ENCODE data around the gene NOL6. TPM values are rescaled to one million over a fixed set of nuclear protein-coding genes. Genes with fewer than 3 reads are reported as not detected.
A peak's percentile ranks its signal among the peaks of the same experiment; 100 is the strongest.

NOL6 gene
- total RNA-seq, 1 experiment from 2014 or later, result 27.0 TPM

DNA sequence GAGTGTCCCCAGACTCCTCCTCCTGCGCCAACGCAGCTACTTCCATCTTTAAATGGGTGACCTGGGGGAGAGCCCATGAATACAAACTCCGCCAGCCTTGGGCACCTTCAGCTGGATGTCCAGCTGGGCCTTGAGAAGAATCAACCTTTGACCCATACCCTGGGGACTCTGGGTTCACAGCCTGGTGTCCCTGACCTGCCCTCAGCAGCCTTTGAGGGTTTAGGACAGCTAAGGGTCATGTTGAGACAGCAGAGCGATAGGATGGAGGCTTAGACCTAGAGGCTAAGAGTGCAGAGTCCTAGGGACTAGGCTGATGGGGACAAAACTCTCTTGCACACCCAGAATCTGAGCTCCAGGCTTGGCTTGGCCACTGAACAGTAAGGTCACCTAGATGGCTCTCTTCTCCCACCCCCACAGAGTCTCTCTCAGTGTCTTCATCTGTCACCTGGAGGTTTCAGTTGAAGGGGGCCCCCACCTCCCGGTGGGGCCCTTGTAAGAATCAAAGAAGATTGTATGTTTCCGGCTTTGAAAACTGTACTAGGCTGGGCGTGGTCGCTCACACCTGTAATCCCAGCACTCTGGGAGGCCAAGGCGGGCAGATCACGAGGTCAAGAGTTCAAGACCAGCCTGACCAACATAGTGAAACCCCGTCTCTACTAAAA is 19.6 kb downstream of the NOL6 start:
- DNase-seq (ENCODE audit: low spot score), result no peak

DNA sequence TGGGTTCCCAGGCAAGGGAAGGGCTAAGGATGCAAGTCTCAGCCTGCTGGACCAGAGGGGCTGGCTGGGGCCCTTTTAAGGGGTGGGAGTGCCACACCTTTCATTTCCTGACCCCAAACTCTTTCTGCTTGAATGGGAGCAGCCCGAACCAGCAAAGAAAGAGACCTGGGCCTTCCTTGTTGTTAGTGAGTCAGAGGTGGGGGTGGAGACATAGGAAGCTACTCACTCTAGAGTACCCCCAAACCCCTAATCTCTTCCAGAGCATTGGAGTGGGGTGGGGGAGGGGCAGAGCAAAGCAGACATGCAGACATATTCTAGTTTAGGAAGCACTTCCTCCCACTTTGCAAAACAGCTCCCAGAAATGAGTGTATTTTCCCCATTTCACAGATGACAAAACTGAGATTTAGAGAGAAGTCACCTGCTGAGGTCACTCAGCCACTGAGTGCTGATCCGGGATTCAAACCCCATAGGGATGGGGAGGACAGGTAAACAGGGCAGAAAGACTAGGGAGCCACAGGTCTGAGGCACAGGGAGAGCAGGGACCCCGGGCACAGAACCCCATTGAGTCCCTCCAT is 20.4 kb downstream of the NOL6 start:
- DNase-seq (ENCODE audit: low spot score), result no peak

DNA sequence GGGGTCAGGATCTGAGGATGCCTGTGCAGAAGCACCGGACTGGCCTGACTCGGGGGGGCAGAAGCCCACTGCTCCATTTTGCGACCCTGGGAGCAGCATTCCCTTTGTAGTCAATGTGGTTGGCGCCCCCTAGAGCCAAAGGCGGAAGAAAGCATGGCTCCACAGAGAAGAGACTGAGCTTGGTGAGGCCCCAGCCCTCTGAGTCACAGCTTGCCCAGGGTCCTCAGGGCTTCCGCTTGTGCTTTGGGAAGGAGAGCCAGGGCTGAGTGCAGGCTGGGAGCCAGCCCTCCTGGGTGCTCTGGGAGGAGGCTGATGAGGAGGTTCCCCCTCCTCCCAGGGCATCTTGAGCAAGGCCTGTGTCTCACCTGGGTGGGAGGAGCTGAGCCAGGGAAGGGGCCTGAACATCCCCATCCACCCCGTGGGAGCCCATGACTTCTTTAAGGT is 20.9 kb downstream of the NOL6 start:
- peak; percentile 75 for DNase-seq (ENCODE audit: low spot score)

DNA sequence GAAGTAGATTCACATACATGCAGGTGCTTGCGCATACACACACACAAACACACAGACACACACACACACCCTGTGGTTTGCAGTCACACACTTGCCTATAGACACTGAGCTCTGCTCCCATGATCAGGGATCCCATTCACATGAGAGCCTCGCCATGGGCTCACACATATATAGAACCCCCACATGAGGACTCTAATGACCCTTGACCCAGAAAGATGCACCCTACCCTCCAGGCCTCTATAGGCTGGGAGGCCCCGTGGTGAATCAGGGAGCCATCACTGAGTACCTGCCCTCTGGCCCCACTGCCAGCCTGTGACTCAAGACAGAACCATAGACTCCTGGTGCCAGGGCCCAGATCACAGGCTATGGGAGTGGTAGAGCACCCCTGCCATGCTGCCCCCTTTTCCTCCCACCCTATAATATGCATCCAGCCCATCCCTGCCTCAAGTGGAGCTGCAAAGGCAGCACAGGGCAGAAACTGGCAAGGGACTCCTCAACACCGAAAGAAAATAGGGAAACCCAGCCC is 23.0 kb downstream of the NOL6 start:
- DNase-seq (ENCODE audit: low spot score), result no peak

DNA sequence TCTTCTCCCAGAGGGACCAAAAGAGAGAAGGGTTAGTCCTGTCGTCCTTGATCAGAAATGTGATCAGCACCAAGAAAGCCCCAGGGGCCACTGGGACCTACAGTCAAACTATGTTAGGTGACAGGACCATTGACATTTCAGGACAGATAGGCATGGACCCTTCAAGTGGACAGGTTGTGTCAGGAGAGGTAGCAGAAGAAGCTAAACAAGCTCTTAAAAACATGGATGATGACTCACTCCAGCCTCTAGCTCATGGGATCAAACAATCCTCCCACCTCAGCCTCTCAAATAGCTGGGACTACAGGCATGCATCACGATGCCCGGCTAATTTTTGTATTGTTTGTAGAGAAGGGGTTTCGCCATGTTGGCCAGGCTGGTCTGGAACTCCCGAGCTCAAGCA is 24.0 kb downstream of the NOL6 start:
- DNase-seq (ENCODE audit: low spot score), result no peak

DNA sequence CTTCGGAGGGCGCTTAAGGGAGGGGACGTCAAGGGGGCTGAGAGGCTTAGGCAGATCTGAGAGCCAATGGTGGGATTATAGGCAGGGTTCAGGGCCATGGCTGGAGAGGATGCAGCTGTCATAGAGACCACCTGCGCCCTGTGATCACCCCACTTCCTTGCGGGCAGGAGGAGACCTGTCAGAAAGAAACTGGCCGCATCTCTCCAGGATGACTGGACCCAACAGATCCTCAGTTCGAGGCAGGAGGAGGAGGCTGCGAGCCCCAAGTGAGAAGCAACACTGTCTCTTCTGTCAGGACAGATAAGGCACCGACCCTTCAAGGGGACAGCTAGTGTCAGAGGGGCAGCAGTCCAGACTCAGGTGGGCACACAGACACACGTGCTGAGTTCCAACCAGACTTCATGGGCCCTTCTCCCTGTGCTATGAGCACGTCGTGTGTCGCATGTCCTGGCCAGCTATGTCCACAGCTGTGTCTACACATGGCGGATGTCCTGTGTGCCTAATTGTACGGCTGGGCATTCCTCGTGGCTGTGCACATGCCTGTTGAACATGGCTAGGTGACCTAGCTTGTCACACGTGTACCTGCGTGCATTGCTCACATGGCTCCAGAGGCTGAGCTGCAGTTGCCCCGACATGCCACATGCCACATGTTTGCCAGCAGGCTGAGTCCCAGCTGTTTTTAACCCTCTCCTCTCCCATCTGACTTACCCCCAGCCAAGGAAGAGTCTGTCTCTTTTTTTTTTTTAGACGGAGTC is 25.7 kb downstream of the NOL6 start:
- DNase-seq (ENCODE audit: low spot score), result no peak

DNA sequence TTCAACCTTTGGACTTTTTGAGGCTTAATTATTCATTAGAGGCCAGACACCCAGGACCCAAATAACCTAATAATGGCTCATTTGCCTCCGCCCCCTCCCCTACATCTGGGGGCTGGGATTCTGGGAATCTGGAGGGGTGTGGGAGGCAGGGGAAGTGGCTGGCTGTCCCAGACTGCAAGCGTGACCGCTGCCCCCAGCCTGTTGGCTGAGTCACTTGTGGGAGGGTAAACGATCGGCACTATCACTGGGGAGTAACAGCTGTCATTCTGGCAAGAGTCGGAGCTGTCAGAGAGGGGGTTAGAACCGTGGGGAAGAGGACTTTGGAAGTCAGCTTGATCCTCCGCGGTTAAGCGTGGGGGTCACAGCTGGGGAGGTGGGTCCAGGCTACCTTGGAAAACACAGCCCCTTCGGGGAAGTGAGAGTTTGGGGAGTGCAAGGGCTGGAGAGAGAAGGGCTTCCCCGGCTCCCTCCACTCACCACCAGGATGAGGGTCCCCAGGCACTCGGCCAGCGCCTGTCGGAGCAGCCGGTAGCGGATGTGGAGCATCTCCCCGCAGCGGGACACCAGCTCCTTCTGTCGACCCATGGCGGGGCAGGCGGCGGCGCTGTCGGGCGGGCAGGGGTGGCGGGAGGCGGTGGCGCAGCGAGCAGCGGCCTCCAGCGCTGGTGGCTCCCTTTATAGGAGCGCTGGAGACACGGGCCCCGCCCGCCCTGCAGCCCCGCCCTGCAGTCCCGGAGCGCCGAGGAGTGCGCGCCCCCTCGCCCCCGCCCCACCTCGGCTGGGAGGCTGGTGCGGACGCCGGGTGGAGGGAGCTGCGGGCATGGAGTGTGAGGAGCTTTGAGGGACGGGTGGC is 26.6 kb downstream of the NOL6 start, which contains the start of gene AQP3:
AQP3 (minus strand) TSS at position 648 of the 853 bp plus-strand sequence; CDS start at position 585, 63 bp downstream.
- peak; percentile 36 for DNase-seq (ENCODE audit: low spot score)

DNA sequence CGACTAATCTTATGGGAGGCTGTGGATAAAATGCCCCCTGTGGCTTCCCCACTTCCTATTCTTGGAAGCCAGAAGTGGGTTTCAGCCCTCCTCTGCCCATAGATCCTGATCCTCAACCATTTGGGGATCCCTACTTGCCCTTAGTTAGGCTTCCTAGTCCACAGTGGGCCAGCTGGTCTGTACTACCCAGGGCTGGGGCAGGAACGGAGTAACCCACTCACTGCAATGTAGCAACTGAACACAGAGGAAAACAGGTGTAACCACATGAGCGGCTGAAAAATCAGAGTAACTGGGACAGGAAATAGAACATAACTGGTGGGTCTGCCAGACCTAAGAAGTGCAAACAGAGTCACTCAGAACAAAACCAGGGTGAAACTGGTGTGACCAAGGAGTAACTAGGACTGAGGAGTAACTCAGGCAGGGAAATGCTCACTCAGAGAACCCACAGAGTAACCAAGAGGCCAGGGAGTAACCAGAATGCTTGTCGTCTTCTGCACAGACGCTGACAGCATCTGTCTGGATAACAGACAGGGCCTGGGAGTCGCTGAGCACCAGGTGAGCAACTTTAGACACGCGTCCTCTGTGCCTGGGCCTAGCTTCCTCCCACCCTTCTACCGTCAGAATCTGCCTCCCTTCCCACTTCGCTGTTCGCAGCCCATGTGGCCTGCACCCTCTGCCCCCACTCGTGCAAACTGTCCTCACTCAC is 27.3 kb downstream of the NOL6 start:
- DNase-seq (ENCODE audit: low spot score), result no peak

DNA sequence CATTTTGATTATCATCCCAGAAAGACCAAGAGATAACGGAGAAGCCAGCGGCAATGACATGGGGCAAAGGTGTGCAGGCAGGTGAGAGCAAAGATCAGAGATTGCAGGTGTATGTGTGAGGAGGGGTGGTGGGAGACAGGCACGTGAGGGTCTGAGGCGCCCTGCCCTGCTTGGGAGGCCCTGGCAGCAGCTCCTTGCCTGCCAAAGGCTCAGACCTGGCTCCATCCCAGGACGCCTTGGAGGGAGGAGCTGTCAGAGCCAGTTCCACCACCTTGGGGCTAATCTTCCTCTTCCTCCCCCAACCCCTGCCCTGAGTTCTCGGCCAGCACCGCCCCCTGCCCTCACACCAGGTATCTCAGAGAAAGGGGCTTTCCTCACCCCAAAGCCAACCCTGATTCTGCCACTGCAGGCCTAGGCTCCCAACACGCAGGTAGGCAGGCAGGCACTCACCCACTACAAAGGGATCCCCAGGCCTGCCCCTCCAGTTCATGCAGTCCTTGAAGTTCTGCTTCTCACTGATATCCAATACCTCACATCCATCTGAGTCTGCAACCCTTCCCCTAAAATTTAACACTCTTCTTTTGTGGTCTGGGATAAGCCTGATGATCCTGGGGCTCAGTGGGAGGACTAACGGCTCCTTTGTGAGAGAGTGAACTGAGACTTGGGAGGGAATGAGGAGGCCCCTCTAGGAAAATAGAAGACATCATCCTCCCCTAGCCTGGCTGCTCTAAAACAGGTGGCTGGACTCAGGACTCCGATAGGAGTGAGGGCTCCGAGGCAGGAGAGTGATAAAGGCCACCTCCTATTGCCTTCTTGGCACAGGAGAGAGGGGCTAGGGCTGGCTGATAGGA is 28.1 kb downstream of the NOL6 start:
- no peak for DNase-seq (ENCODE audit: low spot score)

DNA sequence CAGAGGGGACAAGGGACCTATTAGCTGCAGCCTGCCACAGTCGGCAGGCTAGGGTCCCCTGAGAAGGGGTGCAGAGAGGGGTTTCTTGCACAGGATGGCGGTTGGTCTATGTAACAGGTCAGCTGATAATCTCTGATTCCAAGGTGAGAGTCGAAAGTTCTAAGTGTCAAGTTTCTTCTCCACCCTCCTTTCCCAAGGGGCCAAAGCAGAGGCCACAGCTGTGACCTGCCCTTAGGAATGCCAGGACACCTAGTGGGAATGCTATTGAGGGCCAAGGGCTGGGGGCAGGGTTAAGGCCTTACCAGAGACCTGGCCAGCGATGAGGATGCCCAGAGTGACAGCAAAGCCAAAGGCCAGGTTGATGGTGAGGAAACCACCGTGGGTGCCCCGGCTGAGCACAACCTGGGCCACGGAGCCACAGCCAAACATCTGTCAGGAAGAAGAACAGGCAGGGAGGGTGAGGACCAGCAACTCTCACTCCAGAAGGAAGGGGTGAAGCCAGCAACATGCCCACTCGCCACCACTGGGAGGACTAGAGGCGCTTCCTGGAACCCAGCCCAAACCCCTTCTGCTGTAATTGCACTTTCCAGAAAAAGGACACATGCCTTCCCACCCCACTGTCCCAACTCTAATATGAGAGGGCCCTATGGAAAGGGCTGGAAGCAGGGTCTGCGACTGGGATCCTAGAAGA is 30.1 kb downstream of the NOL6 start:
- DNase-seq (ENCODE audit: low spot score), result no peak

DNA sequence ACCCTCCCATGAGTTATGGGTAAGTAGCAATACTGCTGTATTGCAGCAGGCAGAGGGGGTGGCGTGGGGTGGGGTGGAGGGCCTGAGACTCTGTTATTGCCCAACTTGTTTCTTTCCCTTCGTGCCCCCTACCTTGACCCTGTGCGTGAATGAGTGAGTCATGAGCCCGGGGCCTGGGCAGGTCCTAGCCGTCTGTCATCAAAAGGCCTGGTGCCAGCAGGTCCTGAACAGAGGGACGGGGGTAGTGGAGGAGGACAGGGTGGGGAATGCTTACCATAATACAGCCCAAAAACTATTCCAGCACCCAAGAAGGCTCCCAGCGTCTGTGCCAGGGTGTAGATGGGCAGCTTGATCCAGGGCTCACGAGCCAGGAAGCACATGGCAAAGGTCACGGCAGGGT is 30.7 kb downstream of the NOL6 start:
- no peak for DNase-seq (ENCODE audit: low spot score)

DNA sequence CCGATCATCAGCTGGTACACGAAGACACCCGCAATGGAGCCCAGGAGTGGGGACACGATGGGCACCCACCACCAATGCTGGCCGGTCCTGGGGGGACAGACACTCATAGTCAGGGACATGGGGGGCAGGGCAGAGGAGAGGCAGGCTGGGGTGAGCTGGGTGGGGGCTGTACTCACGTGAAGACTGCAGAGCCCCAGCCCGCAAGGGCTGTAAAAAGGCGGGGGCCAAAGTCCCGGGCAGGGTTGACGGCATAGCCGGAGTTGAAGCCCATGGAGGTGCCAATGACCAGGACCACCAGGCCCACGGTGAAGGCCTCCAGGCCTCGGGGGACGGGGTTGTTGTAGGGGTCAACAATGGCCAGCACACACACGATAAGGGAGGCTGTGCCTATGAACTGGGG is 31.6 kb downstream of the NOL6 start:
- no peak for DNase-seq (ENCODE audit: low spot score)

DNA sequence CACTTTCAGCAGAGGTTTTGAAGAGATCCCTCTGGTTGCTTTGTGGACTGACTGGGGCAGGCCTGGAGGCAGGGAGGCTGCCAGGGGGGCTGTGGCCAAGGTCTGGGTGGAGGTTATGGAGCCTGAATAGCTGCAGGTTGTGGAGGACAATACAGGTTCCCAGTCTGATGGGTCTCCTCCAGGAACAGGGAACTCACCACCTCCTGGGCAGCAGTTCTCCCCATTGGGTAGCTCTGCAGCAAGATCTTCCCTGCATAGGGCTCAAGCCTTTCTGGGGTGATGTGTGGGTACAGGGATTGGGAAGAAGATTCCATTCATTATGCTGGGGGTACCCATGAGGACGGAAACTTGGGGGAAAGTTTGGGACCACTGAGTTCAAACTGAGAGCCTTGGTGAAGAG is 33.1 kb downstream of the NOL6 start:
- DNase-seq (ENCODE audit: low spot score), result no peak

DNA sequence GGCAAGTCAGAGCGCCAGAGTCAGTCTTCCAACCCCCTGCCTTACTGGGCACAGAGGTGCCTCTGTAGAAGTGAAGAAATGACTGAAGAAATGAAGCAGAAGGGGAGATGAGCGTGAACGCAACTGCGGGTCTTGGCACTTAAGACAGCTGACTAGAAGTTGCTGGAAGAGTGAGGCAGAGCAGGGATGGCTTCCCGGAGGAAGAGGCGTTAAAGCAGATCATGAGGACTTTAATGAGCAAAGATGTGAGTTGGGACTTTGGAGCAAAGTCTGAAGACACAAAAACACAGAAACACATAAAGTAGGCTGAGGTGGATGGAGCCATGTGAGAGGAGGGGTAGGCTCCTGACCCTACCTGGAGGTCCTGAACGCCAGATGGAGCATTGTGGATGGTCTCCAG is 33.5 kb downstream of the NOL6 start:
- no peak for DNase-seq (ENCODE audit: low spot score)

DNA sequence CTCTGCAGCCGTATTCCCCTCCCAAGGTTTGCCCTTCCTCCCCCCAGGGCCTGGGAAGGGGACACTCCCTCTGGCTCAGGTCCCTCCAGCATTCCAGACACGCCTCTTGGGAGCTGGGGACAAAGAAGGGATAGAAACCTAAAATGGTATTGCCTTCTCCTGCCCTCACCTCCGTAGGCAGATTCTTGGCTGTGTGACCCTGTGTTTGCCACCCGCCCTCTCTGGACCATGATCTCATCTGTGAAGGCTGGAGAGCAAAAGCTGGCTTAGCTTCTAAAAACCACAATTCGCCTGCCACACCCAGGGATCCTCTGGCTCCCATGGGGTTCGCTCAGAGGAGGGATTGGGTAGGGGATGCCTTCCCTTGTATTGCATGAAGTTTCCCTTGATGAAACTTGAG is 34.0 kb downstream of the NOL6 start:
- no peak for DNase-seq (ENCODE audit: low spot score)

DNA sequence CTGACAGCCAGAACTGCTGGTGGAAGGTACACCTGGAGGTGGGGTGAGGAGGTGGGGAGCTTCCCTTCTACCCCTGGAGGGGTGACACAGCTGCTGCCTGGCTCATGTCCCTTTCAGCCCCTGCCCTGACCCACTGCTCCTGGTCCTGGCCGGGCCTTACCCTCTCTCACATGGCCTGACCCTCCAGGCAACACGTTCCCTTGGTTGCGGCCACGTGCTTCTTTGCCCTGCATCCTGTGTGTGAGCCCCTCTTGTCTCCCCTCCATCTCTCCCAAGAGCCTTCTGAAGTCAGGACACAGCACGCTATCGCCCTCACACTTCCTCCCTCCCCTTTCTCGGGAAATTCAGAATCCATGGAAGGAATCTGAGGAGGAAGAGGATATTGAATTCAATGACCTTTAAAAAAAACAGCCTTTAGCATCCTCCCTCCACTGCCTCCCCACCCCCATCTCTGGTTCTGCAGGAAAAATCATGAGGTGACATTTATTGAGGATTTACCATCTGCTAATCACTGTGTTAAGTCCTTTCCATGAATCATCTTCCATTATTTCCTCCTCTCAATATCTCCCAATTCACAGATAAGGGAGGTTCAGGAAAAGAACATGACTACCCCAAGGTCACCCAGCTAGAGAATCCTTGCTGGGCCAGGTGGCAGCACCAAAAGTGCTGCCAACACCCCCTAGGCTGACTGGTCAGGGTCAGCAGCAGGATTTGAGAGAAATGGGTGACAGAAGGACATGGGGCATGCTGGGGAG is 34.6 kb downstream of the NOL6 start:
- DNase-seq (ENCODE audit: low spot score), result no peak

DNA sequence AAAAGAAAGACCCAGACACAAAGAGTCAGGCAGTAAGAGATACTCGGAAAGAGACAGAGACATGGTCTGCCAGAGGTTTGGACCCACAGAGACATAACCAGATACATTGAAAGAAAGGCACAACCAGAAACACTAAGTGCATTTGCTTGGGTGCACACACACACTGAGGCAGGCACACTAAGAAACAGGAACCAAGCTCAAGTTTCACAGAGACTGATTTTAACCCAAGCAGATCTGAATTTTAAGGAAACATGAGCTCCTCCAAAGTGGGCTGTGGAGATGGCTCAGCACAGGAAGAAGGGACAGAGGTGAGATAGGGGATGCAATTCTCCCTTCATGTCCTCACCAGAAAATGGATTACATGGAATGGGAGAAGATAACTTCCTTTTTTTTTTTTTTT is 35.8 kb downstream of the NOL6 start:
- DNase-seq (ENCODE audit: low spot score), result no peak

DNA sequence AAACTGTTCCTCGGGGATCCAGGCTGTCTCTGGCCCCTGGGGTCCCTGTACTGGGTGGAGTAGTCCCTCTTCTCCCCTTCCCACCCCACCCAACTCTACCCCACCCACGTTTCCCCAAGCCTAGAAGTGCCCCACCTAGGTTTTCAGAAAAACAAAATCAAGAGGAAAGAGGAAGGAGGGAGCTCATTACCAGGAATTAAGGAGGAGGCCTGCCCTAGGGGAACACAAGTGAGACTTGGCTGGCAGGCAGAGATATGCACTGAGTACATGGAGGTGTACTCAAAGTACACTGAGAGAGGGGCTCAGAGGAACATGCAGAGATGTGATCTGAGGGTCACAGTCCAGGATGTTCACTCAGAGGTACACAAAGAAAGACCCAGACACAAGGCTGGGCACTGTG is 36.5 kb downstream of the NOL6 start:
- DNase-seq (ENCODE audit: low spot score), result no peak

DNA sequence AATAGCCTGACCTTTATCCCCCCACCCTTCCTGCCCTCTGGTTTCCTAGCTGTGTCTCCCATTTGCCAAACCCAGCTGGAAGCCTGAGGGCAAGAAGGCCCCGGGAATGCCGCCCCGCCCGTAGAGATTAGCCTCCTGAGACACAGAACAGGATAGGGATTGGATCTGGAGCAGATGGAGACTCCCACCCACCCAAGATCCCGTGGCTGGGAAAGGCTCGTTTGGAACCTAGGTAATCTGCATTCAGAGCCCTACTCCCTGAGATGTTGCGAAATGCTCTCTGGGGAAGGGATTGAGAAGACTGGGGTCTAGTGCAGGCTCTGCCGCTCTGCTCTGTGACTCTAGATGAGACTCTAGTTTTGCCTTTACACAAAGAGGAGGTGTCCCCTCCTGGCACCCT is 37.3 kb downstream of the NOL6 start:
- no peak for DNase-seq (ENCODE audit: low spot score)
